ENCODE measurements around the gene KEAP1.

GRCh38 chr19:10478476-10478875, 24.7 kb downstream of the KEAP1 start:
- TF ChIP-seq POLR2A (IDR thresholded peaks at IDR 0.05; ENCODE audit: control extremely low read depth in 1 of 2, low read depth in 2 of 2, low read length in 2 of 2), result no peak
- no peak for TF ChIP-seq CTCF (IDR thresholded peaks at IDR 0.05; ENCODE audit: control extremely low read depth in 1 of 3, insufficient read depth in 1 of 3, low read depth in 1 of 3, low read length in 3 of 3)
- no peak for TF ChIP-seq CREB1 (IDR thresholded peaks at IDR 0.05)
- TF ChIP-seq ATF3 (IDR thresholded peaks at IDR 0.05; ENCODE audit: insufficient read depth, low read depth, low read length), result no peak
- TF ChIP-seq RNF2 (IDR thresholded peaks at IDR 0.05; ENCODE audit: borderline replicate concordance, low read depth, low read length, missing control alignments, poor library complexity, severe bottlenecking), result no peak
- TF ChIP-seq ZNF274 (IDR thresholded peaks at IDR 0.05; ENCODE audit: borderline replicate concordance, extremely low read depth, low read length), result no peak
- no peak for TF ChIP-seq CEBPB (IDR thresholded peaks at IDR 0.05; ENCODE audit: low read depth, low read length)
- TF ChIP-seq GTF2F1 (IDR thresholded peaks at IDR 0.05; ENCODE audit: borderline replicate concordance, low read depth, low read length), result no peak
- no peak for TF ChIP-seq POLR2AphosphoS5 (IDR thresholded peaks at IDR 0.05; ENCODE audit: low read depth, low read length)
- TF ChIP-seq EZH2 (IDR thresholded peaks at IDR 0.05; ENCODE audit: low read depth, low read length, severe bottlenecking), result no peak
- no peak for TF ChIP-seq EP300 (IDR thresholded peaks at IDR 0.05; ENCODE audit: borderline replicate concordance in 1 of 2, low read depth in 2 of 2, low read length in 2 of 2)
- no peak for TF ChIP-seq ATF2 (IDR thresholded peaks at IDR 0.05; ENCODE audit: low read length)
- no peak for TF ChIP-seq JUN (IDR thresholded peaks at IDR 0.05; ENCODE audit: low read depth, low read length)

All from H1 (cell line).